HepG2 (cell line): ENCODE results near the gene HTRA3. TPM values are rescaled to one million over a fixed set of nuclear protein-coding genes. Genes with fewer than 3 reads are reported as not detected.

Experiments used
- ATAC-seq: fragments of 200-7000 bp; cut with Tn5 transposase; 3 replicates; pipeline ENCODE4 v1.9.1; 2020; ENCODE audit warnings: mild to moderate bottlenecking, moderate library complexity
- BruUV-seq: library from RNA; stranded (reverse); fragments of 400-500 nt; replicated peaks from 2 replicates; lab custom pipeline; 2021; lab: Mats Ljungman, UMichigan
- CTCF ChIA-PET: fragments of 300-600 bp; formaldehyde crosslinking; extraction: SDS; loops from one replicate; lab custom pipeline; 2021; ENCODE audit warnings: low total read pairs, inconsistent platforms, low intra/inter-chr PET ratio; lab: Yijun Ruan, JAX
- POLR2A ChIA-PET: fragments of 350-600 bp; sonication (Branson Sonifier 250); formaldehyde crosslinking; loops from one replicate; lab custom pipeline; 2020; ENCODE audit warnings: antibody characterized with exemption, inconsistent platforms; lab: Yijun Ruan, JAX
- DNase-seq: peaks from one replicate; pipeline ENCODE4 v3.0.0-alpha.2; 2015; ENCODE audit warnings: low spot score
- FAIRE-seq: peaks from 3 replicates; lab custom pipeline; 2011; peaks lifted over from hg19 to GRCh38; lab: Jason Lieb, UNC
- H2AFZ ChIP-seq: one replicate; pipeline ENCODE4 v1.6.1; 2011; ENCODE audit warnings: low read length, inconsistent platforms
- H3K27ac ChIP-seq: fragments of 300-600 bp; 3 replicates; pipeline ENCODE4 v1.8.0; 2011; ENCODE audit warnings: mixed run types, mild to moderate bottlenecking, mixed read lengths, low read length, inconsistent platforms; ENCODE audit not compliant: insufficient read depth; ENCODE audit errors: extremely low read length
- H3K27me3 ChIP-seq, 2 experiments: fragments of 200-600 bp in 1 of 2; 2 replicates in 1 of 2; 3 replicates in 1 of 2; pipeline versions ENCODE4 v1.6.0 to v1.8.0; 2011; ENCODE audit warnings: low read length in 2 of 2, mild to moderate bottlenecking in 2 of 2, moderate library complexity in 2 of 2, inconsistent platforms in 1 of 2; ENCODE audit not compliant: insufficient read depth in 2 of 2, control insufficient read depth in 1 of 2
- H3K36me3 ChIP-seq, 2 experiments: fragments of 200-600 bp in 1 of 2; replicated peaks in 1 of 2; 2 replicates in 1 of 2; 3 replicates in 1 of 2; pipeline versions ENCODE4 v1.5.1 to v1.8.0; 2011; ENCODE audit warnings: low read length in 2 of 2, inconsistent platforms in 1 of 2; ENCODE audit not compliant: insufficient read depth in 2 of 2, control insufficient read depth in 1 of 2
- H3K4me1 ChIP-seq: 2 replicates; pipeline ENCODE4 v1.5.1; 2012; ENCODE audit warnings: low read length, inconsistent platforms; ENCODE audit not compliant: insufficient read depth
- H3K4me2 ChIP-seq: 2 replicates; pipeline ENCODE4 v1.6.0; 2011; ENCODE audit warnings: low read depth, low read length, inconsistent platforms
- H3K4me3 ChIP-seq, 3 experiments: fragments of 200-600 bp in 1 of 3; sonication (generic), shearing (Covaris generic) in 1 of 3; replicated peaks in 1 of 3; 2 replicates each; pipeline ENCODE4 v1.5.1; 2011 to 2016; ENCODE audit warnings: low read length in 3 of 3, inconsistent platforms in 2 of 3, low read depth in 2 of 3, mild to moderate bottlenecking in 2 of 3, control low read depth in 1 of 3, mixed read lengths in 1 of 3; ENCODE audit not compliant: insufficient read depth in 1 of 3
- H3K79me2 ChIP-seq: one replicate; pipeline ENCODE4 v1.6.1; 2011; ENCODE audit warnings: low read length, inconsistent platforms; ENCODE audit not compliant: insufficient read depth
- H3K9ac ChIP-seq: 2 replicates; pipeline ENCODE4 v1.6.0; 2011; ENCODE audit warnings: mild to moderate bottlenecking, low read depth, low read length, inconsistent platforms; ENCODE audit not compliant: insufficient read depth
- H3K9me3 ChIP-seq: 2 replicates; pipeline ENCODE4 v1.5.1; 2012; ENCODE audit warnings: mild to moderate bottlenecking, low read length
- H4K20me1 ChIP-seq: 2 replicates; pipeline ENCODE4 v1.6.0; 2011; ENCODE audit warnings: inconsistent platforms, mild to moderate bottlenecking, low read length, moderate library complexity; ENCODE audit not compliant: insufficient read depth
- ATF2 ChIP-seq: sonication (generic); formaldehyde crosslinking; IDR thresholded peaks from 2 replicates; pipeline ENCODE4 v1.4.0; 2020; ENCODE audit warnings: missing genetic modification reagents
- SRSF4 ChIP-seq: fragments of 200-400 bp; formaldehyde crosslinking; IDR thresholded peaks from one replicate; pipeline ENCODE4 v1.6.1; 2018; ENCODE audit warnings: mild to moderate bottlenecking, low read depth, low read length, moderate library complexity; ENCODE audit not compliant: poor library complexity, severe bottlenecking
- ZHX1 ChIP-seq: sonication (generic); formaldehyde crosslinking; IDR thresholded peaks from 2 replicates; pipeline ENCODE4 v1.8.1; 2022; ENCODE audit warnings: low read depth, mild to moderate bottlenecking, missing genetic modification reagents
- ZIK1 ChIP-seq: sonication (generic); formaldehyde crosslinking; IDR thresholded peaks from 2 replicates; pipeline ENCODE4 v1.5.0; 2020; ENCODE audit warnings: mild to moderate bottlenecking, low read depth, missing genetic modification reagents, borderline replicate concordance
- ZNF451 ChIP-seq: sonication (generic); formaldehyde crosslinking; IDR thresholded peaks from 2 replicates; pipeline ENCODE4 v1.5.0; 2020; ENCODE audit warnings: mild to moderate bottlenecking, missing genetic modification reagents
- WGBS: methylation state at CpG from one replicate; pipeline ENCODE4 v1.1.6; 2017; ENCODE audit warnings: low lambda C conversion rate; 5-methylcytosine and 5-hydroxymethylcytosine counted together
- in situ Hi-C: cut with HindIII; loops from 2 replicates; pipeline ENCODE4 v1.10.0; 2017; ENCODE audit warnings: low pct_unique_long_range_greater_than_20kb; ENCODE audit not compliant: extremely low pct_ligation_motif_present
- intact Hi-C: fragments of 100-400 bp; cut with micrococcal nuclease; formaldehyde crosslinking; loops from one replicate; pipeline ENCODE4 v1.10.0; 2022; ENCODE audit not compliant: unreplicated experiment
- polyA plus RNA-seq, 8 experiments: library from polyadenylated mRNA; depleted of rRNA in 3 of 8; stranded (reverse) in 7 of 8; unstranded in 1 of 8; fragments of >200 nt; fragmentation: Illumina TruSeq in 4 of 8; extraction: Trizol in 4 of 8; gene quantifications; 2 replicates each; pipeline versions ENCODE4 v1.2.1 to v1.2.3, GENCODE V29; 2011 to 2016; ENCODE audit warnings: low read depth in 4 of 8, missing spikeins in 1 of 8, mixed read lengths in 1 of 8; ENCODE audit not compliant: insufficient read depth in 1 of 8
- total RNA-seq, 5 experiments: library from RNA; depleted of rRNA; stranded (reverse); fragments of >200 nt; fragmentation: Illumina TruSeq; extraction: Trizol; gene quantifications; 2 replicates each; pipeline ENCODE4 v1.2.3, GENCODE V29; 2016; ENCODE audit warnings: low read depth in 1 of 5
- TF ChIP-seq, protein P1 (sequence below): sonication (generic); formaldehyde crosslinking; IDR thresholded peaks from 2 replicates; pipeline ENCODE4 v1.9.0; 2021; ENCODE audit warnings: missing genetic modification reagents, borderline replicate concordance
- TF ChIP-seq, protein P2 (sequence below): sonication (generic); formaldehyde crosslinking; IDR thresholded peaks from 2 replicates; pipeline ENCODE4 v1.5.0; 2020; ENCODE audit warnings: mild to moderate bottlenecking, missing genetic modification reagents

The HTRA3 gene
- total and polyA plus RNA-seq, 2 of the 13 experiments (the other 11 are each of a cell fraction or from before 2014, with no cell fraction given): 0.17 TPM; not detected in 1

DNA sequence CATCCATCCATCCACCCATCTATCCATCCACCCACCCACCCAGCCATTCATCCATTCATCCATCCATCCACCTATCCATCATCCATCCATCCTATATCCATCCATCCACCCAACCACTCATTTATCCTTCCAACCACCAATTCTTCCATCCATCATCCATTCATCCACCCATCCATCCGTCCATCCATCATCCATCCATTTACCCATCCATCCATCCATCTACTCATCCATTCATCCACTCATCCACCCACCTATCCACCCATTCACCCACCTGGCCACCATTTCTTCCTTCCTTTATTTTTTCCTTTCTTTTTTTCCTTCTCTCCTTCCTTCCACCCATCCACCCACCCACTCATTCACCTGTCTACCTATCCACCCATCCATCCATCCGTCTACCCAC is 25.2 kb downstream of the HTRA3 start:
- intact Hi-C loops: no loop called here
- TF ChIP-seq, protein P1, sequence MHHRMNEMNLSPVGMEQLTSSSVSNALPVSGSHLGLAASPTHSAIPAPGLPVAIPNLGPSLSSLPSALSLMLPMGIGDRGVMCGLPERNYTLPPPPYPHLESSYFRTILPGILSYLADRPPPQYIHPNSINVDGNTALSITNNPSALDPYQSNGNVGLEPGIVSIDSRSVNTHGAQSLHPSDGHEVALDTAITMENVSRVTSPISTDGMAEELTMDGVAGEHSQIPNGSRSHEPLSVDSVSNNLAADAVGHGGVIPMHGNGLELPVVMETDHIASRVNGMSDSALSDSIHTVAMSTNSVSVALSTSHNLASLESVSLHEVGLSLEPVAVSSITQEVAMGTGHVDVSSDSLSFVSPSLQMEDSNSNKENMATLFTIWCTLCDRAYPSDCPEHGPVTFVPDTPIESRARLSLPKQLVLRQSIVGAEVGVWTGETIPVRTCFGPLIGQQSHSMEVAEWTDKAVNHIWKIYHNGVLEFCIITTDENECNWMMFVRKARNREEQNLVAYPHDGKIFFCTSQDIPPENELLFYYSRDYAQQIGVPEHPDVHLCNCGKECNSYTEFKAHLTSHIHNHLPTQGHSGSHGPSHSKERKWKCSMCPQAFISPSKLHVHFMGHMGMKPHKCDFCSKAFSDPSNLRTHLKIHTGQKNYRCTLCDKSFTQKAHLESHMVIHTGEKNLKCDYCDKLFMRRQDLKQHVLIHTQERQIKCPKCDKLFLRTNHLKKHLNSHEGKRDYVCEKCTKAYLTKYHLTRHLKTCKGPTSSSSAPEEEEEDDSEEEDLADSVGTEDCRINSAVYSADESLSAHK: no peak
- TF ChIP-seq SRSF4 (no peak), ZNF451 (no peak), ZHX1 (no peak), ZIK1 (no peak), ATF2 (CRISPR knock-in tag) (no peak)
- TF ChIP-seq, protein P2, sequence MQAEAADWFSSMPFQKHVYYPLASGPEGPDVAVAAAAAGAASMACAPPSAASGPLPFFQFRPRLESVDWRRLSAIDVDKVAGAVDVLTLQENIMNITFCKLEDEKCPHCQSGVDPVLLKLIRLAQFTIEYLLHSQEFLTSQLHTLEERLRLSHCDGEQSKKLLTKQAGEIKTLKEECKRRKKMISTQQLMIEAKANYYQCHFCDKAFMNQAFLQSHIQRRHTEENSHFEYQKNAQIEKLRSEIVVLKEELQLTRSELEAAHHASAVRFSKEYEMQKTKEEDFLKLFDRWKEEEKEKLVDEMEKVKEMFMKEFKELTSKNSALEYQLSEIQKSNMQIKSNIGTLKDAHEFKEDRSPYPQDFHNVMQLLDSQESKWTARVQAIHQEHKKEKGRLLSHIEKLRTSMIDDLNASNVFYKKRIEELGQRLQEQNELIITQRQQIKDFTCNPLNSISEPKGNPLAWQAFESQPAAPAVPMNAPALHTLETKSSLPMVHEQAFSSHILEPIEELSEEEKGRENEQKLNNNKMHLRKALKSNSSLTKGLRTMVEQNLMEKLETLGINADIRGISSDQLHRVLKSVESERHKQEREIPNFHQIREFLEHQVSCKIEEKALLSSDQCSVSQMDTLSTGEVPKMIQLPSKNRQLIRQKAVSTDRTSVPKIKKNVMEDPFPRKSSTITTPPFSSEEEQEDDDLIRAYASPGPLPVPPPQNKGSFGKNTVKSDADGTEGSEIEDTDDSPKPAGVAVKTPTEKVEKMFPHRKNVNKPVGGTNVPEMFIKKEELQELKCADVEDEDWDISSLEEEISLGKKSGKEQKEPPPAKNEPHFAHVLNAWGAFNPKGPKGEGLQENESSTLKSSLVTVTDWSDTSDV (CRISPR knock-in tag): no peak
- no peaks in the 10 kb centered on the region for H3K9me3 ChIP-seq
- peaks cover 2 to 14% of the 10 kb centered on the region in 2 experiments; a peak in 2 of 5 replicates for H3K27me3 ChIP-seq
- no TSS peak for BruUV-seq
- H3K36me3 ChIP-seq: no peaks in the 10 kb centered on the region
- CTCF ChIA-PET: no interaction called here
- no peak overlapping the region for H3K4me3 ChIP-seq
- in situ Hi-C loops: no loop called here
- no peak overlapping the region for H2AFZ ChIP-seq
- POLR2A ChIA-PET: no interaction called here
- no peak overlapping the region for H3K4me2 ChIP-seq
- H3K9ac ChIP-seq: no peak overlapping the region
- no peaks in the 10 kb centered on the region for H4K20me1 ChIP-seq
- no peak overlapping the region for H3K27ac ChIP-seq
- DNase-seq: no peak
- FAIRE-seq: no peak
- H3K79me2 ChIP-seq: no peaks in the 10 kb centered on the region
- no peaks in the 10 kb centered on the region for H3K4me1 ChIP-seq
- no peak for ATAC-seq
- WGBS: 2% methylated on average over 2 of the region's 2 CpGs
